ENCODE results near the gene PLXNB2. TPM values are rescaled to one million over a fixed set of nuclear protein-coding genes. Genes with fewer than 3 reads are reported as not detected.

PLXNB2 gene
- total RNA-seq, 3 donors from 2014 or later: 232 to 318 (median 250) TPM

DNA sequence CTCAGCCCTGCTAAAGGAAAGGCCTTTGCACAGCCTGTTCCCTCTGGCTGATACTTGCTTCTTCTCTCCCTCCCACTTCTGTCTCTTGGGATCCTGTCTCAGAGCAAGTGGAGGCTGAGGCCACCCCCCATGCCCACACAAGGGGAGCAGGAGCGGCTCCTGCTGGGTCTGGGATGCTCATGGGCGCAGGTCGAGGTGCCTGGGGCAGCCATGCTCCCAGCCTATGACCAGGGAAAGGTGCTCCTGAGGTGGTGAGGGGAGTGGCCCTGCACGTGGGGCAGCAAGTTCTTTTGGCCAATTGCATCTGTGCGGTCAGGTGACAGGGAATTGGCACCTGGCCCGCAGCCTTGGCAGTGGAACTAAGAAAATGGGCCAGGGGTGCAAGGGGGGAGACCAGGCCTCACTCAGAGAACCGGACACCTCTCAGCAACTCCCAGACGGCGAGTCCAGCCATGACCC lies 38.8 kb downstream of the PLXNB2 start:
- Histone ChIP-seq H3K9me3 (no peaks in the 10 kb centered on the region), H3K4me1 (ENCODE audit: low read depth) (peaks cover 38% of the 10 kb centered on the region), H3K36me3 (ENCODE audit: low read depth) (no peaks in the 10 kb centered on the region), H3K4me3 (no peak overlapping the region)
- TF ChIP-seq CTCF (IDR thresholded peaks at IDR 0.05): no peak
- intact Hi-C loops (cut with DNase I, micrococcal nuclease): no loop called here
- ATAC-seq (peak; percentile 19), DNase-seq (peak in 1 of 3 donors; percentile 54)

GRCh38 chr22:50267591-50268390 lies 39.7 kb downstream of the PLXNB2 start:
- H3K9me3 ChIP-seq: no peaks in the 10 kb centered on the region
- intact Hi-C loops (cut with DNase I, micrococcal nuclease): no loop called here
- no peaks in the 10 kb centered on the region for H3K36me3 ChIP-seq (ENCODE audit: low read depth)
- no peak overlapping the region for H3K4me3 ChIP-seq
- ATAC-seq (peak; percentile 70), DNase-seq (peak; percentile 71 to 83 (median 73))
- no peak for TF ChIP-seq CTCF (IDR thresholded peaks at IDR 0.05)
- H3K4me1 ChIP-seq (ENCODE audit: low read depth): peaks cover 38% of the 10 kb centered on the region

- TF ChIP-seq CTCF (IDR thresholded peaks at IDR 0.05): no peak
- DNase-seq (no peak), ATAC-seq (no peak)
- intact Hi-C loops (cut with DNase I, micrococcal nuclease): no loop called here
- Histone ChIP-seq H3K4me1 (ENCODE audit: low read depth) (peaks cover 39% of the 10 kb centered on the region), H3K9me3 (no peaks in the 10 kb centered on the region), H3K36me3 (ENCODE audit: low read depth) (no peaks in the 10 kb centered on the region), H3K4me3 (no peak overlapping the region)
Observed at GRCh38 chr22:50266994-50267393, 40.5 kb downstream of the PLXNB2 start.

GRCh38 chr22:50264946-50265669 lies 42.3 kb downstream of the PLXNB2 start:
- H3K4me3 ChIP-seq: no peak overlapping the region
- ATAC-seq: no peak
- TF ChIP-seq CTCF (IDR thresholded peaks at IDR 0.05): no peak
- DNase-seq: no peak
- no peaks in the 10 kb centered on the region for H3K9me3 ChIP-seq
- H3K36me3 ChIP-seq (ENCODE audit: low read depth): no peaks in the 10 kb centered on the region
- intact Hi-C loops (cut with DNase I, micrococcal nuclease): no loop called here
- H3K4me1 ChIP-seq (ENCODE audit: low read depth): peaks cover 34% of the 10 kb centered on the region

DNA sequence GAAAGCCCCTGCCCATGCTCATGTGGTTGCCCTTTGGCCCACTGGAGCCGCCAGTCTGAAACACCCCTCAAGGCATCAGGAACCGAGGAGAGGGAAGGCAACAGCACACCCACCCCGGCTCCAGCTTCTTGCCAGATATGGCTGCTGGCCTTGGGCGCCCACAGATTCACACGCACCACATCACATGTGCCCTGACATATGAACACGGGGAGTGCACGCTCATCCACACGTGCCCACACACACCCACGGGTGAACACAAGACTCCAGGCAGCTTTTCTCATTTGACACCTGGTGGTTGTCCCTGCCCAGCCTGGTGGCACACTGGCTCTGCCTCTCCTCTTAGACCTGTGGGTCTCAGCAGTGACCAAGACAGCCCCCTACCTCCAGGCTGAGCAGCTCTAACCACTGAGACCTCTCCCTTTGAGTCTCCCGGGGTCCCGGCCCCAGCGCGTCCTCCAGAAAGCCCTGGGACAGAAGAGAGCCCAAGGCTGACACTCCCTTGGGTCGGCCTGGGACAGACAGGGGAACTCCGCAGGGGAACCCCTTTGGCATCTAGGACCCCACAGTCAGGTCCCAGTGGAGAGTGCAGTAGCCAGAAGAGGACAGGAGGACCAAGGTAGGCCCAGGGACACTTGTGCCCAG lies 43.2 kb downstream of the PLXNB2 start:
- no peak for TF ChIP-seq CTCF (IDR thresholded peaks at IDR 0.05)
- Histone ChIP-seq H3K4me3 (no peak overlapping the region), H3K4me1 (ENCODE audit: low read depth) (peaks cover 26% of the 10 kb centered on the region), H3K36me3 (ENCODE audit: low read depth) (no peaks in the 10 kb centered on the region), H3K9me3 (no peaks in the 10 kb centered on the region)
- ATAC-seq (no peak), DNase-seq (no peak)
- intact Hi-C loops (cut with DNase I, micrococcal nuclease): no loop called here

Measured in mucosa of descending colon (tissue), 3 donors.